Endodermal cell (in vitro differentiated cells): ENCODE data around the gene DACH2. TPM values are rescaled to one million over a fixed set of nuclear protein-coding genes. Genes with fewer than 3 reads are reported as not detected.

Experiments
- DNase-seq: peaks from one replicate; pipeline ENCODE4 v3.0.0-alpha.2; 2017
- H3K27ac ChIP-seq: 2 replicates; pipeline ENCODE4 v1.5.1; 2013; ENCODE audit warnings: mild to moderate bottlenecking, low read depth, low read length, moderate library complexity
- H3K27me3 ChIP-seq: 2 replicates; pipeline ENCODE4 v1.6.1; 2013; ENCODE audit warnings: mild to moderate bottlenecking, low read length, moderate library complexity; ENCODE audit not compliant: insufficient read depth, control insufficient read depth, poor library complexity, severe bottlenecking
- H3K36me3 ChIP-seq: 2 replicates; pipeline ENCODE4 v1.7.0; 2013; ENCODE audit warnings: mild to moderate bottlenecking, low read length, moderate library complexity; ENCODE audit not compliant: control insufficient read depth, insufficient read depth
- H3K4me1 ChIP-seq: one replicate; pipeline ENCODE4 v1.7.0; 2013; ENCODE audit warnings: low read length; ENCODE audit not compliant: control insufficient read depth, insufficient read depth
- H3K4me3 ChIP-seq: 2 replicates; pipeline ENCODE4 v1.5.1; 2013; ENCODE audit warnings: mild to moderate bottlenecking, low read length, moderate library complexity
- H3K9ac ChIP-seq: 2 replicates; pipeline ENCODE4 v1.6.1; 2013; ENCODE audit warnings: mild to moderate bottlenecking, low read length, moderate library complexity; ENCODE audit not compliant: poor library complexity, severe bottlenecking; ENCODE audit errors: extremely low read depth
- H3K9me3 ChIP-seq: 2 replicates; pipeline ENCODE4 v1.6.1; 2013; ENCODE audit warnings: mild to moderate bottlenecking, low read length, moderate library complexity; ENCODE audit not compliant: control insufficient read depth
- H3K27ac Mint-ChIP-seq: 2 replicates; pipeline ENCODE4 v1.8.0; 2020; ENCODE audit warnings: mixed read lengths
- H3K27me3 Mint-ChIP-seq: 2 replicates; pipeline ENCODE4 v1.8.0; 2021; ENCODE audit warnings: mild to moderate bottlenecking, mixed read lengths; ENCODE audit not compliant: insufficient read depth
- H3K36me3 Mint-ChIP-seq: 2 replicates; pipeline ENCODE4 v1.8.0; 2020; ENCODE audit warnings: low read depth, mixed read lengths
- H3K4me1 Mint-ChIP-seq: 2 replicates; pipeline ENCODE4 v1.8.0; 2020; ENCODE audit warnings: mixed read lengths
- H3K4me3 Mint-ChIP-seq: 2 replicates; pipeline ENCODE4 v1.8.0; 2020; ENCODE audit warnings: mild to moderate bottlenecking, moderate library complexity, mixed read lengths
- H3K9me3 Mint-ChIP-seq: 2 replicates; pipeline ENCODE4 v1.8.0; 2020; ENCODE audit warnings: mild to moderate bottlenecking, mixed read lengths
- CTCF ChIP-seq: fragments of 200-600 bp; sonication (generic); conservative IDR thresholded peaks from 2 replicates; pipeline ENCODE4 v1.5.0; 2021; ENCODE audit warnings: antibody characterized with exemption, mild to moderate bottlenecking
- WGBS, 2 experiments: methylation state at CpG; one replicate each; pipeline versions ENCODE4 v1.1.5 to v1.1.7; 2013; ENCODE audit warnings: missing lambda C conversion rate in 2 of 2, mixed read lengths in 1 of 2; ENCODE audit not compliant: insufficient coverage in 1 of 2, insufficient read length in 1 of 2; 5-methylcytosine and 5-hydroxymethylcytosine counted together
- total RNA-seq, 2 donors: library from RNA; stranded (reverse); fragmentation: NEBNext Ultra II Directional in 1 of 2; extraction: Animal tissue kit (Norgen Biotek cat#: 25700) in 1 of 2; gene quantifications; 2 replicates in 1 of 2; 3 replicates in 1 of 2; pipeline ENCODE4 v1.2.1, GENCODE V29; 2021

DACH2 gene
- total RNA-seq, 2 donors from 2014 or later = 2.2 to 2.3 TPM

- Histone ChIP-seq H3K27ac (no peak overlapping the region), H3K9me3 (no peaks in the 10 kb centered on the region), H3K4me3 (no peak overlapping the region), H3K9ac (no peak overlapping the region), H3K27me3 (no peaks in the 10 kb centered on the region), H3K4me1 (no peaks in the 10 kb centered on the region), H3K36me3 (no peaks in the 10 kb centered on the region)
- WGBS, 2 experiments = 88% methylated on average over 1 of the region's 3 CpGs; no CpG with 5 or more reads in 1 of the 2 experiments
- no peaks in the 10 kb centered on the region for H3K9me3 Mint-ChIP-seq
- no peak for TF ChIP-seq CTCF
- peaks cover 1% of the 10 kb centered on the region for H3K27me3 Mint-ChIP-seq
- no peaks in the 10 kb centered on the region for H3K36me3 Mint-ChIP-seq
- no peaks in the 10 kb centered on the region for H3K4me1 Mint-ChIP-seq
- DNase-seq = no peak
- H3K27ac Mint-ChIP-seq = no peak overlapping the region
- H3K4me3 Mint-ChIP-seq = no peak overlapping the region
Measured at GRCh38 chrX:86137071-86137470, 11.2 kb upstream of the DACH2 start.

- Mint-ChIP-seq H3K9me3 (no peaks in the 10 kb centered on the region), H3K27ac (no peak overlapping the region), H3K4me1 (peaks cover 5% of the 10 kb centered on the region), H3K4me3 (no peak overlapping the region), H3K27me3 (peaks cover 15% of the 10 kb centered on the region), H3K36me3 (no peaks in the 10 kb centered on the region)
- H3K27me3 ChIP-seq = peaks cover 6% of the 10 kb centered on the region
- no peak for TF ChIP-seq CTCF
- WGBS, 2 experiments = 92% methylated on average over 1 of the region's 1 CpG; no CpG with 5 or more reads in 1 of the 2 experiments
- no peak overlapping the region for H3K27ac ChIP-seq
- H3K9ac ChIP-seq = no peak overlapping the region
- no peaks in the 10 kb centered on the region for H3K4me1 ChIP-seq
- H3K4me3 ChIP-seq = no peak overlapping the region
- H3K9me3 ChIP-seq = no peaks in the 10 kb centered on the region
- no peak for DNase-seq
- H3K36me3 ChIP-seq = no peaks in the 10 kb centered on the region
Measured at GRCh38 chrX:86141786-86142185, 6.5 kb upstream of the DACH2 start.

DNA sequence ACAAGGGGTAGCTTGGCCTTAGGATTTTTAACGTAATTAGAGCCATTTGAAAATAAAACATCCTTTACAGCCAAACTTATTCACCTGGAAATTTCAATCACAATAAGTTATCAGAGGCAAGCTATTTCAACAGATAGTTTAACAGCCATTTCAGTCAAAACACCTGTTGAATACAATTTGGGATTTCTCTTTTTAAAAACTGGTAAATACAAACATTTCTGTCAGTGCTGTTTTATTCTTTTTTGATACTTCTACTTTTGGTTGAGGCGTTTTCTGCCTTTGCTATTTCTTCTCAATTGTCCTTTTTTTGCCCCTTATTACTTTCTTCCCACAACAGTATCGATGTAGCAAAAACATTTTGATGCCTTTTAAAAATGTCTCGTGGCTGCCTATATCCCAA is 2.1 kb upstream of the DACH2 start:
- WGBS, 2 experiments = 87% methylated on average over 4 of the region's 4 CpGs; no CpG with 5 or more reads in 1 of the 2 experiments
- Mint-ChIP-seq H3K27ac (no peak overlapping the region), H3K4me1 (peaks cover 14% of the 10 kb centered on the region), H3K36me3 (no peaks in the 10 kb centered on the region), H3K9me3 (no peaks in the 10 kb centered on the region), H3K4me3 (no peak overlapping the region), H3K27me3 (peaks cover 52% of the 10 kb centered on the region)
- H3K4me1 ChIP-seq = no peaks in the 10 kb centered on the region
- DNase-seq = no peak
- TF ChIP-seq CTCF = no peak
- H3K9me3 ChIP-seq = no peaks in the 10 kb centered on the region
- no peak overlapping the region for H3K9ac ChIP-seq
- H3K27me3 ChIP-seq = peaks cover 35% of the 10 kb centered on the region
- H3K4me3 ChIP-seq = no peak overlapping the region
- H3K36me3 ChIP-seq = no peaks in the 10 kb centered on the region
- H3K27ac ChIP-seq = no peak overlapping the region
